Stimulated activated CD8-positive, alpha-beta memory T cell treated with anti-CD3 and anti-CD28 coated beads, Interleukin-7, amount 100 ng/mL, for 24 hours (primary cell): ENCODE results near the gene HS3ST4.

Experiments used
- DNase-seq: peaks from one replicate; pipeline ENCODE4 v3.0.0-alpha.2; 2020; ENCODE audit warnings: low read depth

HS3ST4 gene

GRCh38 chr16:25896411-25896810 lies 204.7 kb downstream of the HS3ST4 start:
- DNase-seq, result no peak

- DNase-seq, result no peak
Measured at GRCh38 chr16:25897702-25898101, 205.9 kb downstream of the HS3ST4 start.

GRCh38 chr16:25905810-25906209 lies 214.1 kb downstream of the HS3ST4 start:
- DNase-seq, result no peak

- DNase-seq, result no peak
Measured at GRCh38 chr16:25910971-25911370, 219.2 kb downstream of the HS3ST4 start.

- DNase-seq, result no peak
Measured at GRCh38 chr16:25912321-25912720, 220.6 kb downstream of the HS3ST4 start.

- no peak for DNase-seq
Measured at GRCh38 chr16:25914357-25914962, 222.7 kb downstream of the HS3ST4 start.

GRCh38 chr16:25916037-25916436 lies 224.3 kb downstream of the HS3ST4 start:
- no peak for DNase-seq

- no peak for DNase-seq
Measured at GRCh38 chr16:25922438-25922837, 230.7 kb downstream of the HS3ST4 start.

GRCh38 chr16:25925421-25925820 lies 233.7 kb downstream of the HS3ST4 start:
- no peak for DNase-seq

- no peak for DNase-seq
Measured at GRCh38 chr16:25931473-25932035, 239.8 kb downstream of the HS3ST4 start.

GRCh38 chr16:25941800-25942499 lies 250.2 kb downstream of the HS3ST4 start:
- DNase-seq, result no peak

- DNase-seq, result no peak
Measured at GRCh38 chr16:25950586-25951281, 259.0 kb downstream of the HS3ST4 start.

- no peak for DNase-seq
Measured at GRCh38 chr16:25951999-25952398, 260.2 kb downstream of the HS3ST4 start.

- no peak for DNase-seq
Measured at GRCh38 chr16:25952983-25953382, 261.2 kb downstream of the HS3ST4 start.

GRCh38 chr16:25957707-25958106 lies 265.9 kb downstream of the HS3ST4 start:
- no peak for DNase-seq

- DNase-seq, result no peak
Measured at GRCh38 chr16:25959221-25959620, 267.5 kb downstream of the HS3ST4 start.

GRCh38 chr16:25966172-25967097 lies 274.7 kb downstream of the HS3ST4 start:
- no peak for DNase-seq

- no peak for DNase-seq
Measured at GRCh38 chr16:25977121-25977520, 285.4 kb downstream of the HS3ST4 start.

GRCh38 chr16:25978218-25978617 lies 286.5 kb downstream of the HS3ST4 start:
- no peak for DNase-seq

- DNase-seq, result no peak
Measured at GRCh38 chr16:25988084-25988483, 296.3 kb downstream of the HS3ST4 start.

GRCh38 chr16:25988882-25989281 lies 297.1 kb downstream of the HS3ST4 start:
- DNase-seq, result no peak

GRCh38 chr16:25996052-25996451 lies 304.3 kb downstream of the HS3ST4 start:
- DNase-seq, result no peak
